GM12875 (cell line): ENCODE measurements around the gene DYNLT3.

Experiments
- H3K4me3 ChIP-seq: one replicate; pipeline ENCODE4 v1.5.1; 2011; ENCODE audit warnings: low read depth, low read length, control low read depth
- TF ChIP-seq, protein P1 (sequence below): IDR thresholded peaks from 2 replicates; pipeline ENCODE4 v1.5.1; 2011; ENCODE audit warnings: low read depth, mild to moderate bottlenecking, control low read depth, inconsistent platforms, low read length, moderate library complexity, borderline replicate concordance; ENCODE audit not compliant: insufficient read depth

DYNLT3 gene

DNA sequence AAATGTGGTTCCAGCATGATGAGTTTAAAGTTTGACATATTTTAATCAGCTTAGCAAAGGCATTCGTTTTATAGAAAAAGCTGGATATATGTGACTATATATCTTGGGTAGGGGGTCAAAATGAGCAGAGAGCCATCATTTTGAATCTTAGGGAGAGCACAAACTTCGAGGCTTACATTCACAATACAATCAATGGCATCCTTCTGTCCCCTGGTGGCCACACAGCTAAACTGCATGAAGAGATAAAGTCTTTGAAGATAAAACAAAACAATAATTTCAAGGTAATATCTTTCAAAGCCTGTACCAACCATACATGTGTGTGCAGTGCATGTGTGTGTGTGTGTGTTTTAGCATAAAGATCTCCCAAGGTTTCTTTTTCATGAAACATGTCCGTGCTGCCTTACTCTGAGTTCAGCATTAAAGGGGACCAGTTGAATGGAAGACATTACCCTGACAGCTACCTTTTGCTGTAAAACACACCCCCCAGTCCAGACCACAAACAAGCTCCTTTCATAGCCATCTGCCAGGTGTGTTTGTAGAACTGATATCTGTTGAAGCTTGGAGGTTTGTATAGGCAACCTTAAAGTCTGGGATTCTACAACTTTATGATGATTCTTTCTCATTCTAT lies 22.0 kb downstream of the DYNLT3 start:
- TF ChIP-seq, protein P1, sequence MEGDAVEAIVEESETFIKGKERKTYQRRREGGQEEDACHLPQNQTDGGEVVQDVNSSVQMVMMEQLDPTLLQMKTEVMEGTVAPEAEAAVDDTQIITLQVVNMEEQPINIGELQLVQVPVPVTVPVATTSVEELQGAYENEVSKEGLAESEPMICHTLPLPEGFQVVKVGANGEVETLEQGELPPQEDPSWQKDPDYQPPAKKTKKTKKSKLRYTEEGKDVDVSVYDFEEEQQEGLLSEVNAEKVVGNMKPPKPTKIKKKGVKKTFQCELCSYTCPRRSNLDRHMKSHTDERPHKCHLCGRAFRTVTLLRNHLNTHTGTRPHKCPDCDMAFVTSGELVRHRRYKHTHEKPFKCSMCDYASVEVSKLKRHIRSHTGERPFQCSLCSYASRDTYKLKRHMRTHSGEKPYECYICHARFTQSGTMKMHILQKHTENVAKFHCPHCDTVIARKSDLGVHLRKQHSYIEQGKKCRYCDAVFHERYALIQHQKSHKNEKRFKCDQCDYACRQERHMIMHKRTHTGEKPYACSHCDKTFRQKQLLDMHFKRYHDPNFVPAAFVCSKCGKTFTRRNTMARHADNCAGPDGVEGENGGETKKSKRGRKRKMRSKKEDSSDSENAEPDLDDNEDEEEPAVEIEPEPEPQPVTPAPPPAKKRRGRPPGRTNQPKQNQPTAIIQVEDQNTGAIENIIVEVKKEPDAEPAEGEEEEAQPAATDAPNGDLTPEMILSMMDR, result peak; percentile 88
- H3K4me3 ChIP-seq, result no peak overlapping the region

DNA sequence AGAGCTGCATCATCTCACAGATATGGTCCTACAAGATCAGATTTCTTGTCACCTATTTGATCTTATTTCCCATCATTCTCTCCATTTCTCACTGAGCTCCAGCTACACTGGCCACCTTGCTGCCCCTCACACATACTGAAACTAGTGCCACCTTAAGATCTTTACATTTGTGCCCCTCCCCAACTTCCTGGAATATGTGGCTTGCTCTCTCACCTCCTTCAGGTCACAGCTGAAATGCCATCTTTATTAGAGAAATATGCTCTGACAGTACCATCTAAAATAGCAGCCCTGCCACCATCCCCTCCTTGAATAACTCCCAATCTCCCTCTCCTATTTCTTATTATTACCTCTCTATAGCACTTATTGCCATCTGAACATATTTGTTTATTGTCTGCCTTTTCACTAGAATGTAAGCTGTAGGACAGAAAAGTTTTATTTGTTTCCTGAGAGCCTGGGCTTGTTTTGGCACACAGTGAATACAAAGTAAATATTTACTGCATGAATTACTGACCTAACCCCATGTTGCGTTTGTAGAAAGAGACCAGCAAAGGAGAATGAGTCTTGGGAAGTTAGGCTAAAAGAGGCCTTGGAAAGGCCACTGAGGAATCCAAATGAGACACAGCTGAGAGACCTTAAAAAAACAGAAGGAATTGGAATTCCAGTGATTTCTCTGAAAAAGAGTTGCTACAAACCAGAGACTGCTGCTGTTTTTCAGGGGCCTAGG lies 22.7 kb downstream of the DYNLT3 start:
- TF ChIP-seq, protein P1, result no peak

DNA sequence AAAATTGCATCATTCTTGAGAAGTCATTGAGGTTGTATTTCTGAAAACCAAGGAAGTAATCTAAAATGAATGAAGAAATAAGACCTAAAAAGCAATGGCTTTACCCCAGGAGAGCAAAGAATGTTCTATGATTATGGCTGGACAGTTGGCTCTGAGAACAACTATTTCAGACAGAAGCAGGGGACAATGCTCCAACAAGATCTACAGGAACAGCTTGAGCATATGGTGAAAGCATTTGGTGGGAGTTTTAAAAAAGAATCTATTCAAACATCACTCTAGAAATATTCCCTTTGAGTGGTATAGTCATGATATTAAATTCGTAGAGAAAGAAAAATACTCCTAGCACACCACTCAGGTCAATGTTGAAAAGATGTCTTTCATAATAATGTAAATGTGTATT lies 26.7 kb downstream of the DYNLT3 start:
- TF ChIP-seq, protein P1, result no peak

More for the DNA sequence above, 22.7 kb downstream of the DYNLT3 start:
- no peak overlapping the region for H3K4me3 ChIP-seq

DNA sequence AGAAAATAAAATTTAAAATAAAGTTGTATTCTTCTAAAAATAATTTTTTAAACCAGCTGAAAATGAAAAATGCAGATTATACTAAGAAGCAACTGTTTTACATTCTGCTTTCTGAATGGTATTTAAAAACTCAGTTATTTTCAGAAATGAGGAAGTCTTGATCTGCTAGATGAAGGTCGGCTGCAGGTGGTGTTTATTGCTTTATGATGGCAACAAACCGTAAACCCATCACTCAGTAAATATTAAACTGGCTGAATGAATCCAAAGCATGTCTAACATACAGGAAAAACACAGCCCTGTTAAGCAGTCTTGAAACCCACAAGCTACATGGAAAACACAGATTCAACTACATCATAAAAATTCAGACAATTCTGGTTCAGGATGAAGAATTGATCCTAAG lies 29.3 kb downstream of the DYNLT3 start:
- TF ChIP-seq, protein P1, result no peak
- H3K4me3 ChIP-seq, result no peak overlapping the region

More for the DNA sequence above, 26.7 kb downstream of the DYNLT3 start:
- no peak overlapping the region for H3K4me3 ChIP-seq

DNA sequence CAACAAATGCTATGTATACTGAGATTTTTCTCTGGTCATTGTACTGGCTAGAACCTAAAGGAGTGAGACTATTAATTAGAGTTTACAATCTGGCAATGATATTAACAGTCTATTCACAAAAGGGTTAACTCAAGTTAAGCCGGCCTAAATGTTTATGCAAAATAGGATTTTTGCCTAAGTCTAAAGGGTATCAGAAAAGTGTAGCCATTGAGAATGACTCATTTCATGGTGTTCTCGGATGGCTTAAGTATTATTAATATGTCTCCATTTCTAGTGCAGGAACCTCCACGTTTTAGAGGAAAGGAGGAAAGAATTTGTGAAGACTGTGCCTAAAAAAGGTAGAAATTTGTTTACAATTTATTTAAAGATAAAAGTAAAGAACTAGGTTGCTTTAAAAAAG lies 29.8 kb downstream of the DYNLT3 start:
- TF ChIP-seq, protein P1, result no peak
- no peak overlapping the region for H3K4me3 ChIP-seq

DNA sequence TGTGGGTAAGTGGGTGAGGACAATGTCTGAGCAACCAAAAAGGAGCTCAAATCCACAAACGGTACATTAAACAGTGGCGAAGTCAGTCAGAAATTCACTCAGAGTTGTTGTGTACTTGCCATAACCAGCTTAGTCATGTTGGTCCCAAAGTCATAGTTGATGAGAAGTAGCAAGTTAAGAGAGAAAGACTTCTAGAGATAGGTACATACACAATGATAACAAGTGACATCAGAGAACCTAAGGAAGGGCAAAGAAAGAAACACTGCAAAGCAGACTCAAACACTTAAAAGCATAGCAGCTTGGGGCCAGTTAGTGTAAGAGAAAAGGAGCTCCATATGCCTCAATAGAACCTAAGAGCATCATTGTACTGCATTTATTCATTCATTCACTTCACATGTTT lies 30.2 kb downstream of the DYNLT3 start:
- H3K4me3 ChIP-seq, result no peak overlapping the region
- TF ChIP-seq, protein P1, result no peak

DNA sequence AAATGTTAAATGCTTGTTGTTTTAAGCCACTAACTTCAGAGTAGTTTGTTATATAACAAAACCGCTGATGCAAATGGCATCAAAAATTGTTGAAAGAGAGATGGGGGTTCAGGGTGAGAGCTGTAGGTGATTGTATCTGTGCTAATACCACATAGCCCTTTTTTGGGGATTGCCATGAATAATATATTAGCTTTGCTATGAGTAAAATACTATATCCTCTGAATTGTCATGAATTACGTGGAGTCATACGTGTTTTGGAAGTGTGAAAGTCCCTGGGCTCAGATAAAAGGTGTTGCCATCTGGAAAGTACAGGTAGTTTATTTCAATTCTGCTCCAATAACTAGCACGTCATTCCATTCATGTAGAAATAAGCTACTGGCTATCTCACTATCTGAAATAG lies 30.6 kb downstream of the DYNLT3 start:
- no peak overlapping the region for H3K4me3 ChIP-seq
- TF ChIP-seq, protein P1, result no peak
